Head of caudate nucleus (tissue), 42 donors: ENCODE measurements around the gene RNU5B-1.
"Not testable (repeated sequence)": the region's sequence is repeated elsewhere in the genome, so short reads cannot be mapped to it uniquely, and the experiment has no call there.

Experiments
- DNase-seq, 42 donors: peaks; one replicate each; pipeline versions ENCODE4 v3.0.0 to v3.0.0-alpha.2; 2020 to 2021; ENCODE audit warnings: mixed read lengths in 7 of 42
- intact Hi-C: fragments of 100-400 bp; cut with DNase I; formaldehyde crosslinking; loops from one replicate; pipeline ENCODE4 v1.15.0; 2022

RNU5B-1 gene

DNA sequence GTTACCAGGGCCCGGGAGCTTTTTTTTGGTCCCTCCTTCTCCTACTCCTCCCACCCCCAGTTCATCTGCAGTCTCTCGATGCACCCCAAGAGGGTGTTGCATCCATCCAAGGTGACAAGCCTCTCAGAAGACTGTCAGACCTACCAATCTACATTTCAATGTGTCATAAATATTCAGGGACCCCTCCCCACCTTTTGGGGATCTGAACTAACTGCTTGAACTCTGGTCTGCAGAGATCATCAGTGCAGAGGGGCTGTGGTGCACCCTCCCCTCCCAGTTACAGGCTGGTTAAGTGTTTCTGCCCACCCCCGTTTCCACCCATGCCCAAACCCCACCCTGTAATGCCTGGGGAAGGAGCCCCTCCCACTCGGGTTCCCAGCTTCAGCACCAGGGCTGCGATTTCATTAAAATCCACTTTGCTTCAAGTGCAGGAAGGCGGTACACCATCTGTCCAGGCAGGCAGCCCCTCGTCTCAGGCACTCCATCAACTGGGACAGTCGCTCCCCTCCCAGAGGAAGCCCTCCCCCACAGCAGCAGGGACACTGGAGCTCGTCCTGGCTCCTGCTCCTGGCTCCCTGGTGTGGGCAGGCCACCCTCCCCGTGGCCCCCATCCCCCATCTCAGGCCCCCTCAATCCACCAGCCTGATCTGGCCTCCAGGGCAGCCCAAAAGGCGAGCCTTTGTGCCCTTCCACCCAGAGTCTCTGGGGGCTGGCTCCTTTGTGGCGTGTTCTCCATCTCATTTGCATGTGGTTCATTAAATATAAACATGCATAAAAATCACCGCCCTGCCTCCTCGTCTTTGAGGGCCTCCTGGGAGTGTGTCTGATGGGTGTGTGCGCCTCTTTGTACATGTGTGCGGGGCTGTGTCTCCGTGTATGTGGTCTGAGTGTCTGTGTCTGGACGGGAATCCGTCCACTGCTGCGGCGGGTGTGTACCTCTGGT is 32.3 kb downstream of the RNU5B-1 start:
- no peak for DNase-seq
- intact Hi-C loops = no loop called here

DNA sequence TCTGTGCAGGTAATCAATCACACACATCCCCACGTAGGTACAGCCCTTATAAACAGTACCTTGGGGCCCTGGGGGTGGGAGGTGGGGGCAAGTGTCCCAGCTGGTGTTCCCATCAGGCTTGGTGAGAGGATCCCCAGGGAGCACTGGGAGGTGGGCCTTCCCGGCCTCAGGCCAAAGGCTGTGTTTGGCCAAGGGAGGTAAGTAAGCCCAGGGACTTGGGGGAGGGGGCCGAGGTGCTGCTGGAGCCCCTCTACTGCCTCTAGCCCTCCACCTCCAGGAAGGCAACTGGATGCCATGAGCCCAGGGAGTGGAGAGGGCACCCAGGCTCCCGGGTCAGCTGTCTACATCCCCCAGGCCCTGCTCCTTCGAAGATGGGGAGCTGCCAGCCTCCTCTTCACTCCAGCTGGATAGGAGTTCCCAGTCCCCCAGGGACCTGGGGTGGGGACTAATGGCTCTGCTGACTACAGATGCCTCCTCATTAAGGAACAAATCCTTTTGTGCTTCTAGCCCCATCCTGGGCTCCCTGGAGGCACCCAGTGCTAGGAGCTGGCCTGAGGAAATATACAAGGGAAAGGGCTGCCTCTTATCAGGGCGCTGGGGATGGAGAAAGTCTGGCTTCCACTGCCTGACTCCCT is 33.1 kb downstream of the RNU5B-1 start:
- intact Hi-C loops = no loop called here
- DNase-seq = no peak

DNA sequence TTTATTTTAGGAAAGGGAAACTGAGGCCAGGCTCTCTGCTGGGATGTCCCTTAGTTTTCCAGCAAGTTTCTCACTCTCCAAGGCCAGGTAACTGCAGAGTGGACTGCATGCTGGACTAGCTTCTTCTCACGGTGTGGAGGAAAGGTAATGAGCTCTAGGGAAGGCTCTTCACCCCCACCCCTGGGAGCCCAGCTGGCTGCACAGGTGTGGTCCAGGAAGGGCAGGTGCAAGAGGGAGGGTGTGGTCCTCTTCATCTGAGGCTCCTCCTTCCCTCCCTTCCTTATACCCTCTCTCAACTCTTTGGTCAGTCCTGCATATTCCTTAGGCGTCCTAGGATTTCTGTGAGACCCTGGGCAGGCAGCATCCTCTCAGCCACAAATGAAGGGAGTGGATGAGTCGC is 33.9 kb downstream of the RNU5B-1 start:
- intact Hi-C loops = no loop called here
- DNase-seq = no peak

DNA sequence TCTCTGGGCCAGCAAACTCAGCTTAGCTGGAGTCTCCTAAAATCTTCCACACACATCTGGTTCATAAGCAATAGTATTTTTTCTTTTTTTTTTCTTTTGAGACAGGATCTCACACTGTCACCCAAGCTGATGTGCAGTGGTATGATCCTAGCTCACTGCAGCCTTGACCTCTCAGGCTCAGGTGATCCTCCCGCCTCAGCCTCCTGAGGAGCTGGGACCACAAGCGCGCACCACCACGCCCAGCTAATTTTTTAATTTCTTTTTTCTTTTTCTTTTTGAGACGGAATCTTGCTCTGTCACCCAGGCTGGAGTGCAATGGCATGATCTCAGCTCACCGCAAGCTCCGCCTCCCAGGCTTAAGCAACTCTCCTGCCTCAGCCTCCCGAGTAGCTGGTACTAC is 34.3 kb downstream of the RNU5B-1 start:
- intact Hi-C loops = no loop called here
- DNase-seq = no peak

DNA sequence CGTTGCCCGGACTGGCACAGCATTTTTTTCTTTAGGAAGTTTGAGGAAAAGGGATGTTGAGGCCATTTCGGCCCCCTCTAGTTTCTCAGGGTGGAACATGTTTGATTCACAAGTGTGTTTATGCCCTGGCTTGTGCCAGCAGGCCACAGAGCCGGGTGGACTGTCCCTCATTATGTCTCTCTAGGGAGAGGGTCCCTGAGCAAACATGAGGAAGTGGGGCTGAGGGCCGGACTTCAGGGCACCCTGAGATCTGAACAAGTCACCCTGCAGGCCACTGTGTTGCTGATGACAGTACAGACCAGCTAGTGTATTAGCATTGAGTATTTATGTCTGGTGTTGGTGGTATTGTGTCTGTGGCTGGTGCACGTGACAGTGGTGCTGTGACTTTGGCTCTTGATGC is 34.9 kb downstream of the RNU5B-1 start:
- no peak for DNase-seq
- intact Hi-C loops = no loop called here

- intact Hi-C loops = no loop called here
- DNase-seq = no peak
Measured at GRCh38 chr15:65339920-65340319, 35.4 kb downstream of the RNU5B-1 start.

DNA sequence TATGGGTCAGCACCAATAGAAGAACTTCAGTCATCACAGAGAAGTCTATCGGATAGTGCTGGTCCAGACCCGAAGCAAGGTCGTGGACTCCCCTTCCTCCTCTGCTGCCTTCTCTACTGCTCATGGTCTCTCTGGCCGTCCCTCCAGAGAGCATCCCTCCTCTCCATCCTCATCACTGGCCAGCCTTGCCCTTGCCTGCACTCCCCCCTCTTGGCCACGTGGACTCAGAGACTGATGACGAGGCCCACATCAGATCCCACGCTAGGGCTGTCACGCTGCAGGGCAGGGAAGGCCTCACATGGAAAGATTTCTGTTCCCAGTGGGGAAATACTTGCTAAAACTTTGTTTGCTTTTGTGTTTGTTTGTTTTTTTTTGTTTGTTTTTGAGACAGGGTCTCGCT is 38.0 kb downstream of the RNU5B-1 start:
- intact Hi-C loops = no loop called here
- DNase-seq = no peak

- no peak for DNase-seq
- intact Hi-C loops = no loop called here
Measured at GRCh38 chr15:65343374-65343981, 39.0 kb downstream of the RNU5B-1 start.

DNA sequence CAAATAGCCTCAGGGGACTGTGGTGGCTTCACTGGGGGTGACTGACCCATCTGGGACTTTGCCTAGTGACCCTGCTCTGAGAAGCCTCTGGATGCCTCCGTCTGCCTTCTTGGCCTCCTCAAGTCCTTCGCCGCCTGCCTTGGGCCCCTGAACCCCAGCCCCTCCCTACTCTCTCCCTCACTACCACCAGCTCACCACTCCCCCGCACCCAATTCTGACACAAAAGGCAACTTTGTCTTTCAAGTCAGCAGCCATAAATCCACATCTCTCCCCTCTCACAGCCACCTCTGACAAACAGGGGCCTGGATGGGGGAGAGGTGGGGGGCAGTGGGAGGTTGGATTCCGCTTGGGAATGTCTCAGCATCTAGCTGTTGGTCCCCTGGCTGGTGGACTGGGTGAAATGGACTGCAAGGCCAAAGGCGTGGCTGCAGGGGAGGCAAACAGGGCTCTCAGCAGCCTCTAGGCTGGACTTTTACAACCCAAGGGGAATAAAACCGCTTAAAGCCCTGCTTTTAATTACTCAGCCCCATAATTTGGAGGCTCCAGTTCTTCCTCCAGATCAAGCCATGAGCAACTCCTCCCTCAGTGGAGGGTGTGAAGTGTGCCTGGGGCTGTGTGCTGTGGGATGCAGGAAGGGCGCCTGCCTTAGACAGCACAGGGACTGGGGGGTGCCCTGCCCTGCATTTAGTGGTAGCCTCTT is 39.9 kb downstream of the RNU5B-1 start:
- no peak for DNase-seq
- intact Hi-C loops = no loop called here

GRCh38 chr15:65344914-65345275 is 40.4 kb downstream of the RNU5B-1 start:
- intact Hi-C loops = no loop called here
- DNase-seq = no peak

GRCh38 chr15:65346856-65347598 is 42.5 kb downstream of the RNU5B-1 start:
- intact Hi-C loops = no loop called here
- no peak for DNase-seq

- intact Hi-C loops, DNase-seq: not testable (repeated sequence)
Measured at GRCh38 chr15:65347756-65348155, 43.3 kb downstream of the RNU5B-1 start.

GRCh38 chr15:65349338-65349737 is 44.9 kb downstream of the RNU5B-1 start:
- intact Hi-C loops = no loop called here
- no peak for DNase-seq

GRCh38 chr15:65351972-65352371 is 47.5 kb downstream of the RNU5B-1 start:
- intact Hi-C loops = not testable (repeated sequence)

More at GRCh38 chr15:65351972-65352371, 47.5 kb downstream of the RNU5B-1 start:
- DNase-seq = not testable (repeated sequence)
